IPS DF 4.7 (cell line): Measurements from ENCODE around the gene RPS6KC1.
"Not testable (repeated sequence)": the region's sequence is repeated elsewhere in the genome, so short reads cannot be mapped to it uniquely, and the experiment has no call there.

Experiments
- DNase-seq: peaks from one replicate; pipeline ENCODE4 v3.0.0-alpha.2; 2013; ENCODE audit warnings: low spot score; ENCODE audit errors: extremely low read depth

Gene RPS6KC1

GRCh38 chr1:213054733-213055591 lies 3.9 kb downstream of the RPS6KC1 start:
- DNase-seq: no peak

GRCh38 chr1:213055767-213056166 lies 4.7 kb downstream of the RPS6KC1 start:
- no peak for DNase-seq

GRCh38 chr1:213057264-213058059 lies 6.4 kb downstream of the RPS6KC1 start:
- DNase-seq: no peak

GRCh38 chr1:213060836-213061235 lies 9.8 kb downstream of the RPS6KC1 start:
- no peak for DNase-seq

- no peak for DNase-seq
These were observed 10.2 kb downstream of the RPS6KC1 start for GRCh38 chr1:213061263-213061662.

GRCh38 chr1:213065800-213066199 lies 14.8 kb downstream of the RPS6KC1 start:
- DNase-seq: no peak

GRCh38 chr1:213066363-213066762 lies 15.3 kb downstream of the RPS6KC1 start:
- no peak for DNase-seq

- DNase-seq: no peak
These were observed 16.3 kb downstream of the RPS6KC1 start for GRCh38 chr1:213067352-213067751.

GRCh38 chr1:213070406-213070805 lies 19.4 kb downstream of the RPS6KC1 start:
- DNase-seq: no peak

- DNase-seq: no peak
These were observed 24.7 kb downstream of the RPS6KC1 start for GRCh38 chr1:213075725-213076124.

GRCh38 chr1:213082420-213083111 lies 31.5 kb downstream of the RPS6KC1 start:
- no peak for DNase-seq

- DNase-seq: no peak
These were observed 32.0 kb downstream of the RPS6KC1 start for GRCh38 chr1:213083112-213083445.

GRCh38 chr1:213087911-213088310 lies 36.9 kb downstream of the RPS6KC1 start:
- DNase-seq: no peak

GRCh38 chr1:213089924-213090677 lies 39.1 kb downstream of the RPS6KC1 start:
- DNase-seq: no peak

GRCh38 chr1:213094446-213094845 lies 43.4 kb downstream of the RPS6KC1 start:
- DNase-seq: no peak

- no peak for DNase-seq
These were observed 44.4 kb downstream of the RPS6KC1 start for GRCh38 chr1:213095467-213095866.

GRCh38 chr1:213099682-213100399 lies 48.8 kb downstream of the RPS6KC1 start:
- no peak for DNase-seq

- DNase-seq: not testable (repeated sequence)
These were observed 49.5 kb downstream of the RPS6KC1 start for GRCh38 chr1:213100565-213100964.

GRCh38 chr1:213103377-213104306 lies 52.6 kb downstream of the RPS6KC1 start:
- no peak for DNase-seq

- no peak for DNase-seq
These were observed 53.6 kb downstream of the RPS6KC1 start for GRCh38 chr1:213104604-213105003.
